B cell (primary cell): Measurements from ENCODE around the gene SCGB2A2. TPM values are rescaled to one million over a fixed set of nuclear protein-coding genes. Genes with fewer than 3 reads are reported as not detected.

Experiments used
- ATAC-seq: fragments of 200-7000 bp; cut with Tn5 transposase; one replicate; pipeline ENCODE4 v1.10.0; 2021; ENCODE audit warnings: low read depth, mild to moderate bottlenecking, moderate number of reproducible peaks, moderate library complexity
- CTCF ChIA-PET: fragments of 350-600 bp; sonication (Branson Sonifier 250); formaldehyde crosslinking; loops from one replicate; lab custom pipeline; 2021; ENCODE audit warnings: antibody characterized with exemption, inconsistent platforms; lab: Charles Lee
- POLR2A ChIA-PET: fragments of 350-600 bp; sonication (Branson Sonifier 250); formaldehyde crosslinking; loops from one replicate; lab custom pipeline; 2021; ENCODE audit warnings: antibody characterized with exemption; lab: Charles Lee
- DNase-seq: peaks from one replicate; pipeline ENCODE4 v3.0.0; 2013
- H2AFZ ChIP-seq: 2 replicates; pipeline ENCODE4 v1.6.1; 2012; ENCODE audit warnings: mild to moderate bottlenecking, low read depth, low read length; ENCODE audit not compliant: insufficient read depth, poor library complexity, severe bottlenecking
- H3K27ac ChIP-seq, 2 donors: 1 replicate in 1 of 2; 2 replicates in 1 of 2; pipeline ENCODE4 v1.5.1; 2012 to 2013; ENCODE audit warnings: low read length in 2 of 2, mild to moderate bottlenecking in 2 of 2, moderate library complexity in 1 of 2
- H3K27me3 ChIP-seq, 4 experiments: fragments of 200-600 bp in 1 of 4; sonication (generic) in 1 of 4; replicated peaks in 1 of 4; 1 replicate in 2 of 4; 2 replicates in 2 of 4; pipeline versions ENCODE4 v1.6.1 to v1.7.0; 2013 to 2016; ENCODE audit warnings: low read length in 3 of 4, mild to moderate bottlenecking in 2 of 4, mixed read lengths in 1 of 4, moderate library complexity in 1 of 4; ENCODE audit not compliant: insufficient read depth in 4 of 4, control insufficient read depth in 3 of 4; ENCODE audit errors: control extremely low read depth in 1 of 4
- H3K36me3 ChIP-seq, 2 experiments: replicated peaks in 1 of 2; 1 replicate in 1 of 2; 2 replicates in 1 of 2; pipeline versions ENCODE4 v1.6.1 to v1.7.1; 2013; ENCODE audit warnings: low read length in 1 of 2; ENCODE audit not compliant: insufficient read depth in 2 of 2, control insufficient read depth in 1 of 2; ENCODE audit errors: control extremely low read depth in 1 of 2, extremely low read depth in 1 of 2
- H3K4me1 ChIP-seq, 2 donors: fragments of 200-600 bp in 1 of 2; sonication (generic) in 1 of 2; 1 replicate in 1 of 2; 2 replicates in 1 of 2; pipeline versions ENCODE4 v1.5.1 to v1.6.1; 2013 to 2017; ENCODE audit warnings: low read length in 2 of 2; ENCODE audit not compliant: control insufficient read depth in 2 of 2, insufficient read depth in 2 of 2
- H3K4me2 ChIP-seq: replicated peaks from 2 replicates; pipeline ENCODE3; 2012; ENCODE audit warnings: mild to moderate bottlenecking, low read depth, low read length; ENCODE audit not compliant: poor library complexity, severe bottlenecking
- H3K4me3 ChIP-seq, 5 experiments: fragments of 200-600 bp in 1 of 5; sonication (generic) in 1 of 5; 1 replicate in 3 of 5; 2 replicates in 2 of 5; pipeline versions ENCODE4 v1.5.1 to v1.7.0; 2011 to 2016; ENCODE audit warnings: low read length in 4 of 5, mild to moderate bottlenecking in 4 of 5, low read depth in 2 of 5, control low read depth in 1 of 5, moderate library complexity in 1 of 5; ENCODE audit not compliant: insufficient read depth in 1 of 5; ENCODE audit errors: control extremely low read depth in 1 of 5, extremely low read depth in 1 of 5
- H3K79me2 ChIP-seq: fragments of 200-600 bp; sonication (generic); one replicate; pipeline ENCODE4 v1.6.0; 2016; ENCODE audit warnings: low read length; ENCODE audit not compliant: control insufficient read depth, insufficient read depth
- H3K9ac ChIP-seq: fragments of 200-600 bp; sonication (generic); 2 replicates; pipeline ENCODE4 v1.6.1; 2017; ENCODE audit warnings: mild to moderate bottlenecking, low read length, moderate library complexity
- H3K9me3 ChIP-seq, 3 donors: one replicate each; pipeline versions ENCODE4 v1.6.1 to v1.7.1; 2013; ENCODE audit warnings: low read length in 2 of 3; ENCODE audit not compliant: control insufficient read depth in 2 of 3, insufficient read depth in 1 of 3; ENCODE audit errors: control extremely low read depth in 1 of 3
- H4K20me1 ChIP-seq: 2 replicates; pipeline ENCODE4 v1.6.0; 2012; ENCODE audit warnings: mild to moderate bottlenecking, low read length; ENCODE audit not compliant: insufficient read depth, control insufficient read depth, poor library complexity, severe bottlenecking
- H3K27ac Mint-ChIP-seq: one replicate; pipeline ENCODE4 v1.8.0; 2021; ENCODE audit warnings: mixed read lengths
- H3K27me3 Mint-ChIP-seq: one replicate; pipeline ENCODE4 v1.8.0; 2021; ENCODE audit warnings: mixed read lengths
- H3K4me1 Mint-ChIP-seq: one replicate; pipeline ENCODE4 v1.8.0; 2021; ENCODE audit warnings: mixed read lengths
- H3K4me3 Mint-ChIP-seq: one replicate; pipeline ENCODE4 v1.8.0; 2021; ENCODE audit warnings: mixed read lengths
- H3K9me3 Mint-ChIP-seq: one replicate; pipeline ENCODE4 v1.8.0; 2022; ENCODE audit warnings: mixed read lengths; ENCODE audit not compliant: insufficient read depth
- CTCF ChIP-seq: fragments of 200-600 bp; IDR thresholded peaks from one replicate; pipeline ENCODE4 v1.8.0; 2022; ENCODE audit warnings: antibody characterized with exemption, mild to moderate bottlenecking
- EZH2 ChIP-seq: IDR thresholded peaks from 2 replicates; pipeline ENCODE4 v1.6.1; 2012; ENCODE audit warnings: borderline replicate concordance, low read depth, mild to moderate bottlenecking, moderate library complexity, low read length; ENCODE audit not compliant: insufficient read depth, poor library complexity, severe bottlenecking
- WGBS: methylation state at CpG from one replicate; pipeline ENCODE4 v1.1.5; 2013; ENCODE audit warnings: missing lambda C conversion rate; ENCODE audit not compliant: insufficient coverage; 5-methylcytosine and 5-hydroxymethylcytosine counted together
- intact Hi-C: fragments of 100-400 bp; cut with micrococcal nuclease; formaldehyde crosslinking; loops from one replicate; pipeline ENCODE4 v1.10.0; 2022
- polyA plus RNA-seq: library from polyadenylated mRNA; depleted of rRNA; stranded (reverse); fragments of >200 nt; gene quantifications from 2 replicates; pipeline ENCODE4 v1.2.3, GENCODE V29; 2012
- total RNA-seq, 2 donors: library from RNA; stranded (reverse); fragments of 120-200 nt in 1 of 2; gene quantifications; 1 replicate in 1 of 2; 2 replicates in 1 of 2; pipeline versions ENCODE4 v1.2.3 to v1.2.4, GENCODE V29; 2013 to 2022

The SCGB2A2 gene
- total and polyA plus RNA-seq, 2 donors (not counting 1 experiment from before 2014, with no cell fraction given), result not detected

DNA sequence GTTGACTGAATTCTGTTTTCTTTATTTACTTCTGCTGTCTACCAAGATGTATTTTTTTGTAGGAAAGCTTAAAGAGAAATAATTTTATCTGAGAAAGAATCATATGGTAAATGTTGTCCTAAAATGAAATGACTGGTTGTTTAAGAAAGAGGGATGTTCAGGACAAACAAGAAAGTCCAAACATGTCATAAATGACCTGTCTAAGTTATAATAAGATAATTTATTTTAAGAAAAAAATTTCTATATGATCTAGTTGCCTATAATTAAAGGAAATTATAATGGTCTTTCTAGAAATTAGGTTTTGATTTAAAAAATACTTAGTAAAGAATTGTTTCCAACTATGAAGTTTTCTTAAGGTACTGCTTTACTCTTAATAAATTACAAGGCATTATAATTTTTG is 10.5 kb downstream of the SCGB2A2 start:
- CTCF ChIA-PET, result no interaction called here
- Histone ChIP-seq H3K27me3 (peaks cover 0 to 12% (median 0%) of the 10 kb centered on the region in 4 experiments), H3K9ac (no peak overlapping the region), H3K9me3 (no peaks in the 10 kb centered on the region), H3K27ac (no peak overlapping the region), H2AFZ (no peak overlapping the region), H3K79me2 (no peaks in the 10 kb centered on the region), H3K4me3 (no peak overlapping the region), H3K4me1 (no peaks in the 10 kb centered on the region), H4K20me1 (no peaks in the 10 kb centered on the region), H3K36me3 (no peaks in the 10 kb centered on the region), H3K4me2 (no peak overlapping the region)
- Mint-ChIP-seq H3K27me3 (peaks cover 12% of the 10 kb centered on the region), H3K27ac (no peak overlapping the region), H3K9me3 (no peaks in the 10 kb centered on the region), H3K4me1 (no peaks in the 10 kb centered on the region), H3K4me3 (no peak overlapping the region)
- intact Hi-C loops, result no loop called here
- DNase-seq (no peak), ATAC-seq (no peak)
- TF ChIP-seq CTCF, result no peak
- TF ChIP-seq EZH2, result no peak
- POLR2A ChIA-PET, result no interaction called here

GRCh38 chr11:62295504-62295903 is 25.5 kb downstream of the SCGB2A2 start:
- POLR2A ChIA-PET, result no interaction called here

More at GRCh38 chr11:62295504-62295903, 25.5 kb downstream of the SCGB2A2 start:
- peaks cover 35% of the 10 kb centered on the region for H3K27me3 Mint-ChIP-seq
- intact Hi-C loops, result no loop called here
- Histone ChIP-seq H3K27me3 (peaks cover 0 to 14% (median under 1%) of the 10 kb centered on the region in 4 experiments), H3K9ac (no peak overlapping the region), H3K4me2 (no peak overlapping the region), H3K9me3 (no peaks in the 10 kb centered on the region), H3K36me3 (no peaks in the 10 kb centered on the region), H2AFZ (no peak overlapping the region), H3K4me3 (no peak overlapping the region), H4K20me1 (no peaks in the 10 kb centered on the region), H3K27ac (no peak overlapping the region), H3K79me2 (no peaks in the 10 kb centered on the region), H3K4me1 (no peaks in the 10 kb centered on the region)
- DNase-seq (no peak), ATAC-seq (no peak)
- no peaks in the 10 kb centered on the region for H3K4me1 Mint-ChIP-seq
- WGBS, result 48% methylated on average over 2 of the region's 2 CpGs
- no peak overlapping the region for H3K4me3 Mint-ChIP-seq
- TF ChIP-seq EZH2 (no peak), CTCF (no peak)
- CTCF ChIA-PET, result no interaction called here
- H3K9me3 Mint-ChIP-seq, result no peaks in the 10 kb centered on the region
- H3K27ac Mint-ChIP-seq, result no peak overlapping the region
